HG02884 (cell line): Measurements from ENCODE around the gene PSMB10.
"Not testable (repeated sequence)": the region's sequence is repeated elsewhere in the genome, so short reads cannot be mapped to it uniquely, and the experiment has no call there.

ENCODE experiments used
- ATAC-seq: cut with Tn5 transposase; IDR thresholded peaks from one replicate; pipeline ENCODE4 v1.9.1; 2021; ENCODE audit warnings: mild to moderate bottlenecking, moderate library complexity; ENCODE audit not compliant: unreplicated experiment

Gene PSMB10

DNA sequence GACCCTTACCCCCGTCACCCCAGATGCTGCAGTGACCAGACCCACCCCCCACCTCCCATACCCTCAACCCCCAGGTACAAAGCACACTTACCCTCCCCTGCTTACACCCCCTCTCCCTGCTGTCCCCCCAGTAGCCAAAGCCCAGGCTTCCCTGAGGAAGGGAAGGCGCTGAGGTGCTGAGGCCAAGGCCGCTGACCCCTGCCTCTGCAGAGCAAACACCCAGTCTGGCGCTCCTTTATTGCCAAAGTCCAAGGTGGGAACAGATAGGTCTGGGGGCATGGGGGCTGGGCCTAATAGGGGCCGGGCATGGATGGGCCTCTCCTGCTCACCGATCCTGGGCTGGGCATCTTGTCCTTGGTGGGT, 6.6 kb upstream of the PSMB10 start:
- ATAC-seq, result no peak

DNA sequence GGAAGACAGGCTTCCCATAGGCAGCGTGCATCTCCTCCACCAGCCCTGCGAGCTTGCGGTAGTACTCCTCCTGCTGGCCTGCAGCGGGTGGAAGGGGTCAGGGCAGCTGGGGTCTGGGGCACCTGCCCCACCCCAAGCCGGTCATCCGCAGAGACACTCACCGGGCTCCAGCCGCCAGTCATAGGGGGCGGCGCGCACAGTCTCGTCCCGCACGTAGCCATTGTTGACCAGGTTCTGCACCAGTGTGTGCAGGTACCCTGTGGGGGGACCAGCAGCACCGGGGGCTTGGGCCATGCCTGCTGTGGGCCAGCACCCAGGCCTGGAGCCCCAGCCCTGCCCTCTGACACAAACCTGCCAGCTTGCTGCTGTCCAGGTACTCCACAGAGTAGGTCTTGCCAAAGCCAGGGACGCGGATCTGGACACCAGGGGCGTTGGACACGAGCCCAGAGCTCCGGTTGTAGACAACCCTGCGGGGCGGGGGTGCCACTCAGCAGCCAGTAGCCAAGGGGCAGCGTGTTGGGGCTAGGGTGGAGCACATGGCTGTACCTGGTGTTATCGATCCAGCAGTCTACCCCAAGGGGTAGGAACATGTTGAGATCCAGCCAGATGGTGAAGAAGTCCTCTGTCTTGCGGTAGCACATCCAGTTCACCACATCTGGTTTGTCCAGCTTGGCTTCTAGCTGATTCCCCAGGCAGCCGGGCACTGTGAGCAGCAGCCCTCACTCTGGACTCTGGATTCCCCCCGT, 6.0 kb upstream of the PSMB10 start:
- no peak for ATAC-seq

DNA sequence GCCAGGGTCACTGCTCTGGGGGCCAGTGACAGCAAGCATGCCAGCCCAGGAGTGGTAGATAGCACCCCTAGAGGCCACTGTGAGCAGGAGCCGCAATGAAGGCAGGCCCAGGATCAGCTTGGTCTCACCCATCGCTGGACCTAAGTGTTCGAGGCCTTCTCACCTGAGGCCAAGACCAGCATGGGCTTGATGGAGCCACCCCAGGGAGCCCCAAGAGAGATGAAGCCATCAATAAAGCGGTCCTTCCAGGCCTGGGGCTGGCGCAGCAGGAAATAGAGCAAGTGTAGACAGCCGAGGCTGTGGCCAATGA, 5.5 kb upstream of the PSMB10 start:
- no peak for ATAC-seq

DNA sequence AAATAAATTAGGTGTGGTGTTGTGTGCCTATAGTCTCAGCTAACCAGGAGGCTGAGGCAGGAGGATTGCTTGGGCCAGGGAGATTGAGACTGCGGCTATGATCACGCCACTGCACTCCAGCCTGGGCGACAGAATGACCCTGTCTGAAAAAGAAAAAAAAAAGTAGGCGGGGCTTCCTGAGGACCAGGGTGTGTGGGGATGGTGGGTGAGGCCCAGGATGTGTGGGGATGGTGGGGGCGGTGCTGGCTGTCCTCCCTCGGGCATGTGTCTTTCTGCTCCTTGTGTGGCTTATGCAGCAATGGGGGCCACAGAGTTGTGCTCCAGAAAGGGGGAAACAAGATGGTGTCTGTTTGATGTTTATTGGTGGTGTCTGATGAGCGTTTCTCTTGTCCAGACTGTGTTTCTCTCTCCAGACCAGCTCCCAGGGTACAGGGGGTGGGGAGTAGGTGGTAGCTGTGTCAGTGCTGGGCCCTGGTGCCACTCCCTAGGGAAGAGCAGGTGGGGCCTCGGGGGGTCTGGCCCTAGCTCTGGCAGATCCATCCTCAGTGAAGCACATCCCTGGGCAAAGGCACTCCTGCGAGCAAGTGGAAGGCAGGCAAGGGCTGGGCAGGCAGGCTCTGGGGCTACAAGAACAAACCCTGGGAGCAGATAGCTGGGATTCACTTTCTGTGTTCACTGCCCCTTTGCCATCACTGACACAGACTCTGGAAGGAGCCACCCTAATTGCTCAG, 5.0 kb upstream of the PSMB10 start:
- no peak for ATAC-seq

DNA sequence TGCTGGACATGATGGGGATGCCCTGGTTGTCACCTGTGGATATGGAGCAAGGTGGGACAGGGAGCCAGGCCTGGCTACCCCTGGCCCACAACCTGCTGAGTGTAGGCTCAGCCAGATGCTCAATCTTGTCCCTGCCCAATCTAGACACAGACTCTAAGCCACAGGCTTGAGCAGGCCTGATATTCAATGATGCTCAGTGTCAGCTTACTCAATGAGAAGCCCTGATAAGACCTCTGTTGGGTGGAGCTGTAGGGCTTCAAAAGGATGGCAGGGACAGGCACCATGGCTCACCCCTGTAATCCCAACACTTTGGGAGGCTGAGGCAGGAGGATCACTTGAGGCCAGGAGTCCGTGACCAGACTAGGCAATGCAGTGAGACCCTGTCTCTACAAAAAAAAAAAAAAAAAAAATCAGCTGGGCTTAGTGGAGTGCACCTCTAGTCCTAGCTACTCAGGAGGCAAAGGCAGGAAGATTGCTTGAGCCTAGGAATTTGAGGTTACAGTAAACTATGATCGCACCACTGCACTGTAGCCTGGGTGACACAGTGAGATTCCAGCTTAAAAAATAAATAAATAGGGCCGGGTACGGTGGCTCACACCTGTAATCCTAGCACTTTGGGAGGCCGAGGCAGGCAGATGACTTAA, 3.9 kb upstream of the PSMB10 start:
- no peak for ATAC-seq

DNA sequence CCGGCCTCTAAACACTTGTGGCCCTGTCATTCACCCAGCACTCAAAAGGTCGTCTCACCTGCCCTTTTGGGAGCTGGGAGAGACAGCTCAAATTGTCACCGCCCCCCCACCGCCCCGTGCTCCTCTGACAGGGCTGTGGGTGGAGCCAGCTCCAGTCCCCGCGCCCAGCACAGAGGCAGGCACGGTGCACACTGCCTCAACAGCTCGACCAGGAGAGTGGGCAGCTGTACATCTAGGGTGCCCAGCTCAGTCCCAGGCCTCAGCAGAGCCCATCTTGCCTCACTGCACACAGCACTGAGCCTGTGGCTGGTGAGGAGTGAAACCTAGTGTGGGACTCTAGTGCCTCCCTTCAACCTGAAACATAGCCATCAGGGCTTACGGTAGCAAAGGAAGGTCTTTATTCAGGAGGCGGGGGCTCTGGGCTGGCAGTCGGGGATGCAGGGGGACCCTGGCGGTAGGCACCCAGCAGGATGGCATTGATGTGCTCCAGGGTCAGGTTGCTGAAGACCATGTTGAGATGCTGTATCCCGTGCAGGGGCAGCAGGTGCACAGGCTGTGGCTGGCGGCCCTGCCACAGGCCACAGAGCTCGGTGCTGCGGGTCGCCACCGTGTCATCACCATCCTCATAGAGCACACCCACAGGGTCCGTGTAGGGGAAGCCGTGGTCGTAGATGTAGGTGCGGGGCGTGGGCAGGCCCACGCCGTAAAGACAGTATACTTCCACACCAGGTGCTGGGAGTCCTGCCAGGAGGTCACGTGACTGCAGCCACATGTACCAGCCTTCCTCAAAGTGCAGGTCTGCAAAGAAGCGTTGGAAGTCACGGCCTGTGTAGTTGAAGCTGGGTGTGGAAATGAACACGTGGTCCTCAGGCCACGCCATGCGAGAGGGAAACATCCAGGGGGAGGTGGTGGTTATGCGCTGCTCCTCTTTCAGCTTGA, 3.1 kb upstream of the PSMB10 start:
- no peak for ATAC-seq

DNA sequence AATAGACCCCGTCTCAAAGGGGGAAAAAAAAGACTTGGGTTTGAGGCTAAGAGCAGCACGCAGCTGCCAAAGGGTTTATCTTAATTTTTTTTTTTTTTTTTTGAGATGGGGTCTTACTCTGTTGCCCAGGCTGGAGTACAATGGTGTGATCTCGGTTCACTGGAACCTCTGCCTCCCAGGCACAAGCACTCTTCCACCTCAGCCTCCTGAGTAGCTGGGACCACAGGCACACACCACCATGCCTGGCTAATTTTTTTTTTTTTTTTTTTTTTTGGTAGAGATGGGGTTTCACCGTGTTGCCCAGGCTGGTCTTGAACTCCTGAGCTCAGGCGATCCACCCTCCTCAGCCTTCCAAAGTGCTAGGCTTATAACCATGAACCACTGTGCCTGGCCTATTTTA, 1.1 kb upstream of the PSMB10 start:
- not testable (repeated sequence) for ATAC-seq

DNA sequence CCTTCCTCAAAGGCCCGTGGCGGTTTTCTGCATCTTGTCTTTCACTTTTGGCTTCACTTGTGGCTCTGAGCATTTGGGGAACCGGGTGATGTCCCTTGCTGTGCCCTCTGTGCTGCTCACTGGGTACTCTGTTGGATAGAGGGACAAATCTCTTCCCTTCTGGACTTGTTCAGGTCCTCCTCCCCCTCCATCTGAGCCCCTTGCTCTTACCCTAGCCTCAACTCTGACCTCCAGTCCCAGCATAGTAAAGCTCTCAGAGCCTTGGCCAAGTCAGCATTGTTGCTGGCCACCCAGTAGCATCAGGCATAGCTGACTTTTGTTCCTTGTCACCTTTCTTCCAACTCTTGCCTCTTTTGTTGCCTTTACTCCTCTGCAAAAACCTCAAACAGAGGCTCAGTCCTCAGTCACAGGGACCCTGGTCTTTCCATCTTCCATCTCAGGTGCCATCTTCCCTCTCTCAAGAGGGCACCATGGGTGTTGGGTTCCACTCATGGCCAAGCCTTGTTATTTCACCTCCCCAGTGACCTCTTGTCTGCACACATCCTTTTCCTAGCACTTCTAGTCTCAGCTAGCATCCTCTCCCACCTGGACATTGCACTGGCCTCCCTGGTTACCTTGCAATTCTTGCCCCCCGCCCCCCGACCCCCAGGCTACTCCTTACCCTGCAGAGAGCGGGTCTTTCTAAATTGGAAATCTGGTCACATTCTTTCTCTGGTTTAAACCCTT, 393 bp upstream of the PSMB10 start:
- no peak for ATAC-seq

DNA sequence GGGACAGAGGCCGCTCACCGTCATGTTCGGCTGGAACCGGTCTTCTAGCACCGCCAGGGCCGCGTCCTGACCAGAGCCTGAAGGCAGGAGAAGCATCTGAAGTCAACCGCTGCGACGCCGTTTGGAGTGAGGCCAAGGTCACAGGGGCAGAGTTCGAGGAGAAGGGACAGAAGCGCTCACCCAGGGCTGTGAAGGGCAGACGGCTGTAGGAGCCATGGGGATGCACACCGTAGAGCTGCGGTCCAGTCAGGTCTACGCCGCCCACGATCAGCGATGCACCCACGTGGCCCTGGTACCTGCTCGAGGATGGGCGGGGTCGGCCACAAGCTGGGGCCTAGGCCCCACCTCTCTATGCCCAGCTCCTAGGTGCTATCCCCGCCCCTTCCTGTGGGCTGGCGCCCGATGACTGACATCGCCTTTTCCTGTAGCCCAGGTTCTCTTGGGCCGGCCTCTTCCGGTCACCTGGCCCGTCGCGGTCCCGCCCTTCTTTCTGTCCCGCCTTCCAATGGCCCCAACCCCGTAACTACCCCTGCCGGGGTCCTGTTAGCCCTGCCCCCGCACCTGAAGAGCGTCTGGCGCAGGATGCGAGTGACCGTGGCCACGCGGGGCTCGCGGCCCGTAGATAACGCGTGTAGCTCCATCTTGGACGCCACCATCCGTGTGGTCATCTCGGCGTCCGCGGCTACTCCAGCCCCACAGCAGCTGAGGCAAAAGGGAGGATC, 1.1 kb downstream of the PSMB10 start:
- peak; percentile 89 for ATAC-seq

DNA sequence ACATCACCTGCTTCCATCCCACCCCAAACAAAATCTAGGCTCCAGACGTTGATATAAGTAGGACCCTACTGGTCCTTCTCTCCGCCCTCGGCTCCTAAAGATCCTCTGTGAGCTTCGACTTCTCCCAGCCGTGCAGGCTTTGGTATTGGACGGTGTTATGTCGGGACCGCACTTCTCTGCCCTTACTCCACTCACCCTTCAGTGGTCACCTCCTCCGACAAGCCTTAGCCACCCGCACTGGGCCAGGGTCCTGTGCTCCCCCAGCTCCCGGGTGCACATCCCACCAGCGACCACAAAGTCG, 1.6 kb downstream of the PSMB10 start:
- no peak for ATAC-seq

DNA sequence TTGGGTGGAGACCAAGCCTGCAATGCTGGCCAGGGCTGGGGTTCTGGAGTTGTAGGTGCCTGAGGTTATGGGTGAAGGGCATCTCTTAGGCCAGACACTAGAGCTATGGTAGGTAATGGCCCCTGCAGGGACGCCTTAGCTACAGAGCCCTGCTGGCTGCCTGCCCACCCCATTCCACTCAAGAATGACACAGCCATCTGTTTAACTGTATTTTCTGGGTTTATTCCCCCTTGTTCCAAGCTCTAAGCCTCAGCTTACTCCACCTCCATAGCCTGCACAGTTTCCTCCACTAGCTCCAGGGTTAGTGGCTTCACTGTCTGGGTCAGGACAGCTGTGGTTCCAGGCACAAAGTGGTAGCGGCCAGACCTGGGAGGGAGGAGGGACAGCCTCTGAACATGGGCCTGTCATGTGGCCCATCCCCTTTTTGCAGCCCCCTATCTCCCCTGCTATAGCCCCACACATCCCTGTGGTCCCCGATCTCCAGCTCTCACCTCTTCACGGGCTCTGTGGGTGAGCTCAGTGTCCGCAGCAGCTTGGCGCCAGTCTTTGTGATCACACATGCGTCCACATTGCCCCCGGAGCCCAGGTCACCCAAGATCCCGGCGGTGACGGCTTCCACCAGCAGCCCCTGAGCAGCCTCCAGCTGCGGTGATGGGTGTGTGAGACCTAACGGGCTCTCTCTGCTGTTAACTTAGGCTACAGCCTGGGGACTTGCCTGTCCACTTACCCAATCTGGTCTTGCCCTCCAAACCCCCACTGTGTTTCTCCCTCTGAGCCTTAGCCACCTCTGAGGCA, 2.1 kb downstream of the PSMB10 start:
- no peak for ATAC-seq

DNA sequence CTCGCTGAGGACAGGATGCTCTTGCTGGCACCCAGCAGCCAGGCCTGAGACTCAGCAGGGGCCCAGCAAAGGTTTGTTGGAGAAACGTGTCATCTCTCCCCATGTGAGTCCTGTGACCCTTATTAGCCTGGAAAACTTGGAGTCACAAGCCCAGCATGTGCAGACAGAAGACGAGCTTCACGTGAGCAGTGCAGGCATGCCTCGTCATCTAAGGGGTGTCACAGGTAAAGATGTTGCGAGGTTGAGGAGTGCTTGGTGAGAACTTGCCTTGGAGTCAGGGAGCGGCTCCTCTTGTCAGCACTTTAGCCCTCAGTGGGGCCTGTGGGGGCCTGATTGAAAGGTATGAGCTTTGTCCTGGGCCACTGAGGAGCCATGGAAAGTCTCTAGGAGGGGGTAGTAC, 2.8 kb downstream of the PSMB10 start:
- ATAC-seq, result no peak

DNA sequence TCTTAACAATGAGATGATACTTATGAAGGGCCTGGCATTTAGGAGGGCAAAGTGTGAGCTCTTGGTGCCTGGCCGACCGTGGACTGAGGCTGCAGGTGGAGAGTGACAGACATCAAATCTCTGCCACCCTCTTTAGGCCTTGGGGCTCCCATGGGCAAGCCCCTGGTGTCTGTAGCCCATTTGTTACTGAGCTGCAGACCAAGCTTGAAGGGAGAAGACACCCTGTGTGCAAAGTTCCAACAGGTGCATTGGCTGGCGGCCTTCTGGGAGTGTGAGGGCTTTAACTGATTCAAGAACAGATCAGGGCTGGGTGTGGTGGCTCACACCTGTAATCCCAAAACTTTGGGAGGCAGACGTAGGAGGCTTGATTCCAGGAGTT, 4.2 kb downstream of the PSMB10 start:
- ATAC-seq, result no peak

DNA sequence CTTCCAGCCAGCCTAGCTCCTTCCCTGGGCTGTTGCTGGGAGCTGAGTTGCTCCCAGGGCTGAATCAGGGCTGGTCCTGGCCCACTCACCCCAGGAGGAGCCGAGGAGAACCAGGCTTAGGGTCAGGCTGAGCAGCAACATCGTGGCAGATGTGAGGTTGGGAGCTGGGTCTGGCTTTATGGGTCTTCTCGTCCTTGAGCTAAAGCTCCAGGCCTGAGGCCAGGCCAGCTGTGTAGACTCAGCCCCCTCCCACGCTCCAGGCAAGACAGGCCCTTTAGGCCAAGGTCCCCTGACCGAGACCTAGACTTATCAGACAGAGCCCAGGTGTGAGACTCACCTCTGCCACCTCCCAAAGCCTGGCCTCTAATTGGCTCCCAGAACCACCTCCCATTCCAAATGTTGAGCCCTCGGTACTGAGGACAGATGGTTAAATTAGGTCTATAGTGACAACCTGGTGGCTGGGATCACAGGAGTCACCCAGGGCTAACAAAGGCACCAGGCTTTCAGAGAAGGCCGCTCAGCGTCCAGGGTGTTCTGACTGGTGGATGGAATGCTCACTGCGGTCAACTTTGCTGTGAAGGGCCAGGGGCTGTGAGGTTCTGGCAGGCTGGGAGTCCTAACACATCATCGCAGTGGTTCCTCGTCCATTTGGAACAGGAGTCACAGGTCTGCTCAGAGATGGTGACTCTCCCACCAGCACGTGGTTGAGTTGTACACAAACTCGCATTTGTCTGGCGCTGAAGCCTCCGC, 4.8 kb downstream of the PSMB10 start, which contains the start of gene CTRL:
CTRL (minus strand) TSS at position 151 of the 750 bp plus-strand sequence; CDS start at position 141, 10 bp downstream.
- ATAC-seq, result no peak

DNA sequence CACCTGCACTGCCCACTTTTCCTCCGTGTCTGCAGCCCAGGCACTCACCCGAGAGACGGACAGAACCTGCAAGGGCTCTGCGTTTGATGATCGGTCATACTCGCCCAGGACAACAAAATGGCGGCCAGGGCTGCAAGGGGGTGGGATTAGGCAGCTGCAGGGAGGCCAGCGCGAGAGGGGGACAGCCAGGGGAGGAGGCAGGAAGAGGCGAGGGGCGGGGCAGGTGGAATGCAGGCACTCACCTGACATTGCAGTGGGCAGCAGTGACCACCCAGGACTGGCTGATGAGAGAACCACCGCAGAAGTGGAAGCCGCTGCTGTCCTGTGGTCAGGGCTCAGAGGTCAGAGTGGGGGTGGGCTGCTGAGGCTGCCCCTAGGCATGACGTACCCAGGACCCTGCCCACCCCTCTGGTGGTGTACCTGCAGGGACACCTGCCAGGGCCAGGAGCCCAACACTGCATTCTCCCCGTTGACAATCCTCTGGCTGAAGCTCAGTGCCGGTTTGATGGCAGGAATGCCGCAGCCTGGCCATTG, 5.9 kb downstream of the PSMB10 start:
- ATAC-seq, result no peak

DNA sequence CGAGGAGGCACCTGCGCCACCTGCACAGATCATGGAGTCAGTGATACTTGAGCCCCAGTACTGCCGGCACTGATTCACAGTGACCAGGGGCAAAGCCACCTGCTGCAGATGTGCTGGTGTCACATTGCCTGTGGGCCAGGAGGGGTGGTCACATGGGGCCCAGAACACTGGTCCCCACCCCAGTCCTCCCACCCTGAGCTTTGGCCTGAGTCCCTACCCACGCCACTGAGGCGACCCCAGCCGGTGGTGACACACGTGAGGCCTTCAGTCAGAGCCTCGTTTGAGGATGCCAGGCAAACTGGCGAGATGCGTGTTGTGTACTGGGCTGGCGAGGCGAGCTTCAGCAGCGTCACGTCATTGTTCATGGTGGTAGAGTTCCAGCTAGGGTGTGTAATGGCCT, 6.5 kb downstream of the PSMB10 start:
- ATAC-seq, result no peak

DNA sequence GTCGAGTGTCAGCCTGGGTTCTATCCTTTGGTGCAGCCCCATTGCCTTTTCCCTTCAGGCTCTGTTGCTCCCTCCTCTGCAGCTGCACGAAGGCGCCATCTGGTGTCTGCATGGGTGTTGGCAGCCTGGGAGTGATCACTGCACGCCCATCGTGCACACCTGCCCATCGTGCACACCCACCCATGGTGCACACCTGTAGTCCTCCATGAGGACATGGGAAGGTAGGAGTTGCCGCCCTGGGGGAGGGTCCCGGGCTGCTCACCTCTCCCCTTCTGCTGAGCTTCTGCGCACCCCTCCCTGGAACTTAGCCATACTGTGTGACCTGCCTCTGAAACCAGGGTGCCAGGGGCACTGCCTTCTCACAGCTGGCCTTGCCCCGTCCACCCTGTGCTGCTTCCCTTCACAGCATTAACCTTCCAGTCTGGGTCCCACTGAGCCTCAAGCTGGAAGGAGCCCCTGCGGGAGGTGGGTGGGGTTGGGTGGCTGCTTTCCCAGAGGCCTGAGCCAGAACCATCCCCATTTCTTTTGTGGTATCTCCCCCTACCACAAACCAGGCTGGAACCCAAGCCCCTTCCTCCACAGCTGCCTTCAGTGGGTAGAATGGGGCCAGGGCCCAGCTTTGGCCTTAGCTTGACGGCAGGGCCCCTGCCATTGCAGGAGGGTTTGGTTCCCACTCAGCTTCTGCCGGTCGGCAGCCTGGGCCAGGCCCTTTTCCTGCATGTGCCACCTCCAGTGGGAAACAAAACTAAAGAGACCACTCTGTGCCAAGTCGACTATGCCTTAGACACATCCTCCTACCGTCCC, 7.9 kb downstream of the PSMB10 start:
- ATAC-seq, result no peak
